GM12878 (cell line): ENCODE measurements around the gene TMEM30A. TPM values are rescaled to one million over a fixed set of nuclear protein-coding genes. Genes with fewer than 3 reads are reported as not detected.

Experiments used
- ATAC-seq: fragments of 200-7000 bp; cut with Tn5 transposase; 3 replicates; pipeline ENCODE4 v1.9.1; 2020; ENCODE audit warnings: mild to moderate bottlenecking, moderate library complexity
- BruUV-seq: library from RNA; stranded (reverse); fragments of 400-500 nt; replicated peaks from 2 replicates; lab custom pipeline; 2021; lab: Mats Ljungman, UMichigan
- CTCF ChIA-PET: fragments of 300-600 bp; sonication (Branson Sonifier 250); formaldehyde crosslinking; extraction: SDS; loops from one replicate; lab custom pipeline; 2021; ENCODE audit warnings: inconsistent platforms; lab: Yijun Ruan, JAX
- POLR2A ChIA-PET: fragments of 350-600 bp; formaldehyde crosslinking; extraction: SDS; loops from one replicate; lab custom pipeline; 2021; ENCODE audit warnings: inconsistent platforms; lab: Charles Lee
- RAD21 ChIA-PET: fragments of 300-600 bp; sonication (Branson Sonifier 250); formaldehyde crosslinking; loops from one replicate; lab custom pipeline; 2023; ENCODE audit warnings: antibody characterized with exemption; ENCODE audit not compliant: unreplicated experiment; lab: Charles Lee
- SMC1A ChIA-PET: fragments of 300-600 bp; sonication (Branson Sonifier 250); formaldehyde crosslinking; loops from one replicate; lab custom pipeline; 2023; ENCODE audit not compliant: unreplicated experiment, uncharacterized antibody; lab: Charles Lee
- DNase-seq: peaks from one replicate; pipeline ENCODE4 v3.0.0-alpha.2; 2011; ENCODE audit warnings: low read depth, low spot score
- FAIRE-seq: peaks from 3 replicates; lab custom pipeline; 2011; peaks lifted over from hg19 to GRCh38; lab: Jason Lieb, UNC
- H2AFZ ChIP-seq: 2 replicates; pipeline ENCODE4 v1.6.0; 2011; ENCODE audit warnings: low read depth, low read length, control low read depth; ENCODE audit not compliant: control insufficient read depth
- H3K27ac ChIP-seq: 2 replicates; pipeline ENCODE4 v1.5.1; 2011; ENCODE audit warnings: control low read depth; ENCODE audit not compliant: control insufficient read depth, insufficient read depth
- H3K27me3 ChIP-seq, 2 experiments: replicated peaks in 1 of 2; 2 replicates each; pipeline versions ENCODE4 v1.6.0 to v1.6.1; 2011; ENCODE audit warnings: low read length in 1 of 2; ENCODE audit not compliant: control insufficient read depth in 2 of 2, insufficient read depth in 2 of 2
- H3K36me3 ChIP-seq, 2 experiments: 2 replicates each; pipeline ENCODE4 v1.5.1; 2011; ENCODE audit warnings: low read length in 1 of 2; ENCODE audit not compliant: control insufficient read depth in 2 of 2, insufficient read depth in 2 of 2
- H3K4me1 ChIP-seq: 2 replicates; pipeline ENCODE4 v1.6.1; 2011; ENCODE audit warnings: mild to moderate bottlenecking, low read length, moderate library complexity, mixed read lengths; ENCODE audit not compliant: control insufficient read depth, insufficient read depth
- H3K4me2 ChIP-seq: 2 replicates; pipeline ENCODE4 v1.6.0; 2011; ENCODE audit warnings: control low read depth; ENCODE audit not compliant: control insufficient read depth, insufficient read depth
- H3K4me3 ChIP-seq: fragments of 200-600 bp; sonication (generic); 2 replicates; pipeline ENCODE4 v1.5.1; 2016
- H3K79me2 ChIP-seq: 2 replicates; pipeline ENCODE4 v1.6.0; 2011; ENCODE audit warnings: low read length; ENCODE audit not compliant: control insufficient read depth, insufficient read depth
- H3K9ac ChIP-seq: 2 replicates; pipeline ENCODE4 v1.8.0; 2011; ENCODE audit warnings: low read length, control low read depth, mixed read lengths; ENCODE audit not compliant: control insufficient read depth, insufficient read depth
- H3K9me3 ChIP-seq: replicated peaks from 3 replicates; pipeline ENCODE4 v1.5.1; 2011; ENCODE audit warnings: mild to moderate bottlenecking, low read length; ENCODE audit not compliant: control insufficient read depth, insufficient read depth
- H4K20me1 ChIP-seq: 2 replicates; pipeline ENCODE4 v1.6.0; 2011; ENCODE audit not compliant: control insufficient read depth, insufficient read depth
- BCL3 ChIP-seq: IDR thresholded peaks from 2 replicates; pipeline ENCODE4 v1.6.1; 2011; ENCODE audit warnings: borderline replicate concordance, low read depth, mild to moderate bottlenecking, moderate library complexity, low read length; ENCODE audit not compliant: insufficient read depth, poor library complexity, severe bottlenecking
- BHLHE40 ChIP-seq, 2 experiments: fragments of 450-650 bp in 1 of 2; IDR thresholded peaks; 2 replicates each; pipeline ENCODE4 v1.6.1; 2011 to 2017; ENCODE audit warnings: low read depth in 2 of 2, borderline replicate concordance in 1 of 2, improper control_type of control experiment in 1 of 2, low read length in 1 of 2, mild to moderate bottlenecking in 1 of 2
- BMI1 ChIP-seq: fragments of 450-650 bp; IDR thresholded peaks from 2 replicates; pipeline ENCODE4 v1.6.1; 2016; ENCODE audit warnings: mild to moderate bottlenecking, moderate library complexity, borderline replicate concordance
- CEBPZ ChIP-seq: fragments of 150-350 bp; IDR thresholded peaks from 2 replicates; pipeline ENCODE4 v1.6.1; 2016; ENCODE audit warnings: low read depth, low read length
- CHD4 ChIP-seq: fragments of 200-600 bp; sonication (generic); IDR thresholded peaks from 2 replicates; pipeline ENCODE4 v1.6.1; 2016; ENCODE audit warnings: mild to moderate bottlenecking
- CTCF ChIP-seq, 3 experiments: IDR thresholded peaks in 2 of 3; conservative IDR thresholded peaks in 1 of 3; 2 replicates each; pipeline ENCODE4 v1.5.1; 2011; ENCODE audit warnings: low read depth in 3 of 3, low read length in 3 of 3, mild to moderate bottlenecking in 3 of 3, control low read depth in 2 of 3, moderate library complexity in 2 of 3, inconsistent platforms in 1 of 3, mixed read lengths in 1 of 3; ENCODE audit not compliant: control insufficient read depth in 2 of 3, insufficient read depth in 1 of 3; ENCODE audit errors: extremely low read depth in 1 of 3
- GATAD2B ChIP-seq: fragments of 450-650 bp; conservative IDR thresholded peaks from 2 replicates; pipeline ENCODE4 v1.6.1; 2017; ENCODE audit warnings: low read depth, mild to moderate bottlenecking, moderate library complexity
- KAT2A ChIP-seq: conservative IDR thresholded peaks from 2 replicates; pipeline ENCODE4 v1.6.1; 2011; ENCODE audit warnings: low read depth, low read length; ENCODE audit not compliant: control insufficient read depth
- MTA3 ChIP-seq: IDR thresholded peaks from 2 replicates; pipeline ENCODE4 v1.6.1; 2012; ENCODE audit warnings: low read length, inconsistent platforms, borderline replicate concordance
- POLR2A ChIP-seq: IDR thresholded peaks from 2 replicates; pipeline ENCODE4 v1.6.1; 2011; ENCODE audit warnings: low read depth, mild to moderate bottlenecking, low read length
- RAD51 ChIP-seq: fragments of 450-650 bp; IDR thresholded peaks from 2 replicates; pipeline ENCODE4 v1.6.1; 2016; ENCODE audit warnings: moderate library complexity, mild to moderate bottlenecking, inconsistent platforms
- SIX5 ChIP-seq: IDR thresholded peaks from 2 replicates; pipeline ENCODE4 v1.6.1; 2011; ENCODE audit warnings: mild to moderate bottlenecking, low read depth, low read length, moderate library complexity; ENCODE audit not compliant: severe bottlenecking
- YY1 ChIP-seq: IDR thresholded peaks from 2 replicates; pipeline ENCODE4 v1.6.1; 2011; ENCODE audit warnings: low read depth, mild to moderate bottlenecking, low read length
- ZNF274 ChIP-seq: IDR thresholded peaks from one replicate; pipeline ENCODE4 v1.8.0; 2011; ENCODE audit not compliant: insufficient read length, insufficient read depth
- WGBS: methylation state at CpG from one replicate; pipeline ENCODE4 v1.1.6; 2016; ENCODE audit warnings: low lambda C conversion rate; ENCODE audit not compliant: insufficient replicate concordance, insufficient coverage; ENCODE audit errors: missing lambda C conversion rate; 5-methylcytosine and 5-hydroxymethylcytosine counted together
- in situ Hi-C: fragments of 300-500 bp; cut with MboI; formaldehyde crosslinking; loops from 9 replicates; pipeline ENCODE4 v1.14.3; 2018; ENCODE audit warnings: mixed read lengths
- intact Hi-C: fragments of 100-400 bp; cut with micrococcal nuclease; formaldehyde crosslinking; loops from one replicate; pipeline ENCODE4 v1.14.2; 2022; ENCODE audit not compliant: unreplicated experiment
- polyA plus RNA-seq, 11 experiments: library from polyadenylated mRNA; depleted of rRNA in 4 of 11; unstranded in 6 of 11; stranded (reverse) in 5 of 11; fragments of >200 nt; fragmentation: Nextera tagmentation in 4 of 11; fragmentation: Illumina TruSeq in 1 of 11; extraction: Ambion mirVana in 4 of 11; extraction: Trizol in 1 of 11; gene quantifications; 1 replicate in 1 of 11; 2 replicates in 10 of 11; pipeline versions ENCODE4 v1.2.1 to v1.2.3, GENCODE V29; 2011 to 2016; ENCODE audit warnings: inconsistent platforms in 2 of 11, missing spikeins in 2 of 11, low read depth in 1 of 11
- total RNA-seq, 4 experiments: library from RNA; depleted of rRNA in 3 of 4; stranded (reverse); fragments of >200 nt in 3 of 4; fragmentation: Illumina TruSeq in 1 of 4; extraction: Trizol in 1 of 4; gene quantifications; 2 replicates each; pipeline versions ENCODE4 v1.2.1 to v1.2.3, GENCODE V29; 2013 to 2021

Gene TMEM30A
- total and polyA plus RNA-seq, 10 of the 15 experiments (the other 5 are each of a cell fraction or from before 2014, with no cell fraction given), result 11.9 to 61.6 (median 43.2) TPM

GRCh38 chr6:75299801-75300530, 15.4 kb upstream of the TMEM30A start:
- in situ Hi-C loops (loop anchor here (5.0 kb wide), 1 partner anchor 217 kb away; no protein-coding TSS in a partner anchor), intact Hi-C loops (no loop called here)
- H3K36me3 ChIP-seq, result no peaks in the 10 kb centered on the region
- H3K9ac ChIP-seq, result no peak overlapping the region
- FAIRE-seq (no peak), ATAC-seq (no peak), DNase-seq (no peak)
- SMC1A ChIA-PET, result interaction anchor here (0.6 to 4.8 kb wide), 12 partner anchors 31 to 1977 kb away, joined by 3 to 40 read pairs (median 3); no protein-coding TSS in a partner anchor
- H3K4me2 ChIP-seq, result no peak overlapping the region
- no peaks in the 10 kb centered on the region for H3K4me1 ChIP-seq
- H4K20me1 ChIP-seq, result no peaks in the 10 kb centered on the region
- H3K27me3 ChIP-seq, result no peaks in the 10 kb centered on the region
- no peak overlapping the region for H3K4me3 ChIP-seq
- H3K27ac ChIP-seq, result no peak overlapping the region
- BruUV-seq, result no TSS peak
- no peaks in the 10 kb centered on the region for H3K79me2 ChIP-seq
- CTCF ChIA-PET, result interaction anchor here (0.7 to 7.9 kb wide), 15 partner anchors 11 to 228 kb away, joined by 3 to 68 read pairs (median 3); no protein-coding TSS in a partner anchor
- no peaks in the 10 kb centered on the region for H3K9me3 ChIP-seq
- POLR2A ChIA-PET, result no interaction called here
- WGBS, result 87% methylated on average over 2 of the region's 2 CpGs
- RAD21 ChIA-PET, result interaction anchor here (1.1 to 3.0 kb wide), 4 partner anchors 32 to 264 kb away, joined by 3 to 13 read pairs (median 6); no protein-coding TSS in a partner anchor
- H2AFZ ChIP-seq, result no peak overlapping the region
- TF ChIP-seq KAT2A, result no peak
- no peak for TF ChIP-seq BHLHE40 (IDR thresholded peaks at IDR 0.05; ENCODE audit: borderline replicate concordance in 1 of 2, low read depth in 2 of 2, low read length in 1 of 2)
- no peak for TF ChIP-seq RAD51
- no peak for TF ChIP-seq ZNF274
- TF ChIP-seq CEBPZ, result no peak
- no peak for TF ChIP-seq GATAD2B
- no peak for TF ChIP-seq MTA3
- no peak for TF ChIP-seq CHD4
- TF ChIP-seq YY1, result no peak
- TF ChIP-seq SIX5, result no peak
- TF ChIP-seq CTCF (IDR thresholded peaks at IDR 0.05 in 2 of 3, conservative IDR thresholded peaks at IDR 0.05 in 1 of 3; ENCODE audit: control insufficient read depth in 2 of 3, extremely low read depth in 1 of 3, insufficient read depth in 1 of 3, low read depth in 3 of 3, low read length in 3 of 3), result no peak
- no peak for TF ChIP-seq BCL3
- no peak for TF ChIP-seq POLR2A
- no peak for TF ChIP-seq BMI1
